ENCODE results near the gene CTR9.
A peak's percentile ranks its signal among the peaks of the same experiment; 100 is the strongest.

CTR9 gene

GRCh38 chr11:10746871-10747270, 4.2 kb upstream of the CTR9 start:
- no peak for DNase-seq (ENCODE audit: low read depth)
- H3K4me3 ChIP-seq (ENCODE audit: low read depth, low read length): no peak overlapping the region
- no peak for TF ChIP-seq POLR2A (IDR thresholded peaks at IDR 0.05; ENCODE audit: extremely low read depth, insufficient read length)
- no peak for TF ChIP-seq MYC (IDR thresholded peaks at IDR 0.05; ENCODE audit: low read depth, low read length)
- TF ChIP-seq, protein P1, sequence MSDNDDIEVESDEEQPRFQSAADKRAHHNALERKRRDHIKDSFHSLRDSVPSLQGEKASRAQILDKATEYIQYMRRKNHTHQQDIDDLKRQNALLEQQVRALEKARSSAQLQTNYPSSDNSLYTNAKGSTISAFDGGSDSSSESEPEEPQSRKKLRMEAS (IDR thresholded peaks at IDR 0.05; ENCODE audit: low read depth, low read length): no peak
- TF ChIP-seq, protein P2, sequence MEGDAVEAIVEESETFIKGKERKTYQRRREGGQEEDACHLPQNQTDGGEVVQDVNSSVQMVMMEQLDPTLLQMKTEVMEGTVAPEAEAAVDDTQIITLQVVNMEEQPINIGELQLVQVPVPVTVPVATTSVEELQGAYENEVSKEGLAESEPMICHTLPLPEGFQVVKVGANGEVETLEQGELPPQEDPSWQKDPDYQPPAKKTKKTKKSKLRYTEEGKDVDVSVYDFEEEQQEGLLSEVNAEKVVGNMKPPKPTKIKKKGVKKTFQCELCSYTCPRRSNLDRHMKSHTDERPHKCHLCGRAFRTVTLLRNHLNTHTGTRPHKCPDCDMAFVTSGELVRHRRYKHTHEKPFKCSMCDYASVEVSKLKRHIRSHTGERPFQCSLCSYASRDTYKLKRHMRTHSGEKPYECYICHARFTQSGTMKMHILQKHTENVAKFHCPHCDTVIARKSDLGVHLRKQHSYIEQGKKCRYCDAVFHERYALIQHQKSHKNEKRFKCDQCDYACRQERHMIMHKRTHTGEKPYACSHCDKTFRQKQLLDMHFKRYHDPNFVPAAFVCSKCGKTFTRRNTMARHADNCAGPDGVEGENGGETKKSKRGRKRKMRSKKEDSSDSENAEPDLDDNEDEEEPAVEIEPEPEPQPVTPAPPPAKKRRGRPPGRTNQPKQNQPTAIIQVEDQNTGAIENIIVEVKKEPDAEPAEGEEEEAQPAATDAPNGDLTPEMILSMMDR (IDR thresholded peaks at IDR 0.05; ENCODE audit: low read depth, low read length): no peak

- DNase-seq (ENCODE audit: low read depth): no peak
- H3K4me3 ChIP-seq (ENCODE audit: low read depth, low read length): no peak overlapping the region
- no peak for TF ChIP-seq POLR2A (IDR thresholded peaks at IDR 0.05; ENCODE audit: extremely low read depth, insufficient read length)
- TF ChIP-seq, protein P2 (IDR thresholded peaks at IDR 0.05; ENCODE audit: low read depth, low read length): no peak
These were observed 3.3 kb upstream of the CTR9 start for GRCh38 chr11:10747733-10748132.

DNA sequence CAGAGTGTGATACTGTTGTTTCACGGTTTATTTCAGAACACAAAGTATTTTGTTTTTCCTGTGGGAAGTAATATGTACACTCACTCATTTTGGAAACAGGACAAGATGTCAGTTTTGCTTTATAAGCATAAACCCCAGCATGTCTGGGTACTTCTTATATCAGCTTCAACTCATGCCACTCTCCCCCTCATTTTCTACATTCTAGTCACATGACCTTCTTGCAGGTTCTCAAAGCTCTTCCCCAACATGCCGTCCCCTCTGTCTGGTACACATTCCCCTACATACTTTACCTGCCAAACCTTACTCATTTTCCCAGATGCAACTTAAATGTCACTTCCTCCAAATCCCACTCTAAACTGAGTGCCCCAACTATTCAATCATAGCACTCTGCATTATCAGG, 1.6 kb upstream of the CTR9 start:
- no peak for DNase-seq (ENCODE audit: low read depth)
- TF ChIP-seq POLR2A (IDR thresholded peaks at IDR 0.05; ENCODE audit: extremely low read depth, insufficient read length): no peak
- TF ChIP-seq, protein P2 (IDR thresholded peaks at IDR 0.05; ENCODE audit: low read depth, low read length): no peak
- TF ChIP-seq, protein P1 (IDR thresholded peaks at IDR 0.05; ENCODE audit: low read depth, low read length): no peak
- TF ChIP-seq MYC (IDR thresholded peaks at IDR 0.05; ENCODE audit: low read depth, low read length): no peak
- H3K4me3 ChIP-seq (ENCODE audit: low read depth, low read length): no peak overlapping the region

DNA sequence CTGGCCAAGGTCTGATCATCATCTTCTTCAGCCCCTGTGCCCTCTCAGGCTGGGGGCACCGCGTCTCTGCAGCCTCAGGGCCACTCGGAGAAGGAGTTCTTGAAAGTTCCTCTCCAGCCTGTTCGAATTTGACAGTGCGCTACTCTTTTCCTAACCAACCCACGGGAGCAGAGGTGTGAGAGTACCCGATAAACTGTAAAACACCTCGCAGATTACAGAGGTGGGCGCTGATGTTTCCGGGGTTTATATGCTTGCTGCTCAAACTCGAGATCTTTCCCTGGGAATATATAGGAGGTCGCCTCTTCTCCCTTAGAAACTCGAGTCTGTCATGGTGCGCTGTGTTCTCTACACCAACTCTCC, 515 bp downstream of the CTR9 start:
- H3K4me3 ChIP-seq (ENCODE audit: low read depth, low read length): peak overlapping the region; percentile 95
- DNase-seq (ENCODE audit: low read depth): no peak
- TF ChIP-seq, protein P1 (IDR thresholded peaks at IDR 0.05; ENCODE audit: low read depth, low read length): no peak
- no peak for TF ChIP-seq MYC (IDR thresholded peaks at IDR 0.05; ENCODE audit: low read depth, low read length)
- no peak for TF ChIP-seq POLR2A (IDR thresholded peaks at IDR 0.05; ENCODE audit: extremely low read depth, insufficient read length)

DNA sequence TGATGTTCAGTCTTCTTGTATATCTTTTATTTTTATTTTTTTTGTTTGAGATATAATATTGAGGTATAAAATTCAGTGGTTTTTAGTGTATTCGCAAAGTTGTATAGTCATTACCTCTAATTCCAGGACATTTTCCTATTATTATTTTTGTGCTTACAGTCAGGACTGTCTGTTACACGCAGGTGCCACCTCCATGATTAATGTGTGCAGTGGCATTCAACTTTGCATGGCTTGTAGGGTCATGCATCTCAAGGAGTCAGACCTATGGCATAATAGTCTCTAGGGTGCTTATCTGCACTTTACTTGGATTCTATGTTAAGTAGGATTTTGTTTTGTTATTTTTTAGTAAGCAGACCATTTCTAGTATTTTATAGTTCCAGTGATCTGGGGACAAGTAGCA, 1.0 kb downstream of the CTR9 start:
- peak overlapping the region; percentile 95 for H3K4me3 ChIP-seq (ENCODE audit: low read depth, low read length)
- DNase-seq (ENCODE audit: low read depth): no peak
- TF ChIP-seq, protein P2 (IDR thresholded peaks at IDR 0.05; ENCODE audit: low read depth, low read length): no peak
- TF ChIP-seq MYC (IDR thresholded peaks at IDR 0.05; ENCODE audit: low read depth, low read length) (no peak), POLR2A (IDR thresholded peaks at IDR 0.05; ENCODE audit: extremely low read depth, insufficient read length) (no peak)
- TF ChIP-seq, protein P1 (IDR thresholded peaks at IDR 0.05; ENCODE audit: low read depth, low read length): no peak

- no peak for TF ChIP-seq MYC (IDR thresholded peaks at IDR 0.05; ENCODE audit: low read depth, low read length)
- no peak for DNase-seq (ENCODE audit: low read depth)
- peak overlapping the region; percentile 95 for H3K4me3 ChIP-seq (ENCODE audit: low read depth, low read length)
These were observed 1.4 kb downstream of the CTR9 start for GRCh38 chr11:10752486-10752885.

DNA sequence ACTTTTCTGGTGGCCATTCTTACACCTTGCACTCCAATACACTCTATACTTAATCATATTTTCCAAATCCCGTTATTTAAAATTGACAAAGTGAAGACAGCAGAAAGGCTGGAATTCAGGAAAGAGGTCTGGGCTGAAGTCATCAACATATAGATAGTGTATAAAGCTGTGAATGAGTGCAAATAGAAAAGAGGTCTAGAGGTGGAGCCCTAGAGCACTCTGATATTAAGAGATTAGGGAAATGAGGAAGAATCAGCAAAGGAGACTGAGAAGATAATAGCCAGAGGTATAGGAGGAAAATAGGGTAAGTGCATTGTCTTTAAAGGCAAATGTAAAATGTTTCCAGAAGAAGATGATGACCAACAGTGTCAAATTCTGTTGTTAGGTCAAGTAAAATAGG, 7.9 kb downstream of the CTR9 start:
- DNase-seq (ENCODE audit: low read depth): peak; percentile 39
- no peak for TF ChIP-seq MYC (IDR thresholded peaks at IDR 0.05; ENCODE audit: low read depth, low read length)
- TF ChIP-seq, protein P1 (IDR thresholded peaks at IDR 0.05; ENCODE audit: low read depth, low read length): no peak
- TF ChIP-seq, protein P2 (IDR thresholded peaks at IDR 0.05; ENCODE audit: low read depth, low read length): no peak
- no peak for TF ChIP-seq POLR2A (IDR thresholded peaks at IDR 0.05; ENCODE audit: extremely low read depth, insufficient read length)
- no peak overlapping the region for H3K4me3 ChIP-seq (ENCODE audit: low read depth, low read length)

Measured in NB4 (cell line).